Lung (tissue), 12 donors: ENCODE measurements around the gene H1-8. TPM values are rescaled to one million over a fixed set of nuclear protein-coding genes. Genes with fewer than 3 reads are reported as not detected.

Experiments used
- ATAC-seq: fragments of 200-7000 bp; cut with Tn5 transposase; one replicate; pipeline ENCODE4 v1.9.1; 2020; ENCODE audit warnings: moderate number of reproducible peaks; ENCODE audit not compliant: insufficient read depth, low FRiP score
- DNase-seq, 3 donors: peaks; one replicate each; pipeline ENCODE4 v3.0.0-alpha.2; 2013 to 2017
- H3K27ac ChIP-seq, 2 donors: one replicate each; pipeline ENCODE4 v1.5.1; 2013; ENCODE audit warnings: mild to moderate bottlenecking in 2 of 2, moderate library complexity in 2 of 2, control low read depth in 1 of 2, inconsistent platforms in 1 of 2, low read depth in 1 of 2, low read length in 1 of 2
- H3K27me3 ChIP-seq, 3 donors: one replicate each; pipeline ENCODE4 v1.5.1; 2013; ENCODE audit warnings: low read length in 2 of 3; ENCODE audit not compliant: control insufficient read depth in 3 of 3, insufficient read depth in 3 of 3
- H3K36me3 ChIP-seq, 4 donors: one replicate each; pipeline ENCODE4 v1.5.1; 2013; ENCODE audit warnings: low read length in 4 of 4, mild to moderate bottlenecking in 1 of 4, moderate library complexity in 1 of 4; ENCODE audit not compliant: control insufficient read depth in 4 of 4, insufficient read depth in 4 of 4
- H3K4me1 ChIP-seq, 5 donors: one replicate each; pipeline ENCODE4 v1.5.1; 2013; ENCODE audit warnings: low read length in 5 of 5, mild to moderate bottlenecking in 2 of 5, moderate library complexity in 1 of 5; ENCODE audit not compliant: control insufficient read depth in 5 of 5, insufficient read depth in 5 of 5
- H3K4me3 ChIP-seq: one replicate; pipeline ENCODE4 v1.5.1; 2013; ENCODE audit warnings: mild to moderate bottlenecking, control low read depth, moderate library complexity
- H3K9ac ChIP-seq, 2 donors: one replicate each; pipeline ENCODE4 v1.5.1; 2013; ENCODE audit warnings: low read length in 2 of 2, control low read depth in 1 of 2; ENCODE audit not compliant: insufficient read depth in 1 of 2
- H3K9me3 ChIP-seq, 4 donors: one replicate each; pipeline ENCODE4 v1.5.1; 2013; ENCODE audit warnings: low read length in 3 of 4, mild to moderate bottlenecking in 1 of 4, moderate library complexity in 1 of 4; ENCODE audit not compliant: control insufficient read depth in 4 of 4, insufficient read depth in 3 of 4
- CTCF ChIP-seq: IDR thresholded peaks from 2 replicates; pipeline ENCODE4 v1.5.1; 2012; ENCODE audit warnings: mild to moderate bottlenecking; ENCODE audit errors: control extremely low read depth, extremely low read depth
- WGBS, 2 donors: extraction: QIAGEN DNeasy Blood & Tissue Kit; methylation state at CpG; one replicate each; pipeline ENCODE4 v1.1.7; 2013; 5-methylcytosine and 5-hydroxymethylcytosine counted together
- polyA plus RNA-seq, 2 donors: library from polyadenylated mRNA; stranded (reverse); fragments of 200-250 nt; gene quantifications; one replicate each; pipeline ENCODE4 v1.2.1, GENCODE V29; 2013
- total RNA-seq, 2 donors: library from RNA; depleted of rRNA in 1 of 2; stranded (reverse); fragments of >200 nt in 1 of 2; gene quantifications; one replicate each; pipeline ENCODE4 v1.2.1, GENCODE V29; 2014 to 2021
- donor health status: control.
- donor health status: control.
- donor health status: Bipolar disorder and iron deficiency.
- donor health status: healthy.
- donor health status: DM: yes; HTN: yes; CAD: no.

Gene H1-8
- total and polyA plus RNA-seq, 4 donors: not detected

DNA sequence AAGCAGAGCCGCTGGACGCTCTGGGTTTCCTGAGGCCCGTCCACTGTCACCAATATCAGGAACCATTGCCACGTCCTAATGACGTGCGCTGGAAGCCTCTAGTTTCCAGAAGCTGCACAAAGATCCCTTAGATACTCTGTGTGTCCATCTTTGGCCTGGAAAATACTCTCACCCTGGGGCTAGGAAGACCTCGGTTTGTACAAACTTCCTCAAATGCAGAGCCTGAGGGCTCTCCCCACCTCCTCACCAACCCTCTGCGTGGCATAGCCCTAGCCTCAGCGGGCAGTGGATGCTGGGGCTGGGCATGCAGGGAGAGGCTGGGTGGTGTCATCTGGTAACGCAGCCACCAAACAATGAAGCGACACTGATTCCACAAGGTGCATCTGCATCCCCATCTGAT lies 11.3 kb upstream of the H1-8 start:
- peaks cover 0 to 17% (median 7%) of the 10 kb centered on the region in 5 donors for H3K4me1 ChIP-seq
- no peak overlapping the region for H3K27ac ChIP-seq
- no peak for TF ChIP-seq CTCF
- ATAC-seq: no peak
- H3K4me3 ChIP-seq: no peak overlapping the region
- 91 to 95% methylated on average over 11 of the region's 11 CpGs for WGBS, 2 donors
- no peak overlapping the region for H3K9ac ChIP-seq
- H3K36me3 ChIP-seq: no peaks in the 10 kb centered on the region
- no peaks in the 10 kb centered on the region for H3K9me3 ChIP-seq
- DNase-seq: no peak
- H3K27me3 ChIP-seq: no peaks in the 10 kb centered on the region

DNA sequence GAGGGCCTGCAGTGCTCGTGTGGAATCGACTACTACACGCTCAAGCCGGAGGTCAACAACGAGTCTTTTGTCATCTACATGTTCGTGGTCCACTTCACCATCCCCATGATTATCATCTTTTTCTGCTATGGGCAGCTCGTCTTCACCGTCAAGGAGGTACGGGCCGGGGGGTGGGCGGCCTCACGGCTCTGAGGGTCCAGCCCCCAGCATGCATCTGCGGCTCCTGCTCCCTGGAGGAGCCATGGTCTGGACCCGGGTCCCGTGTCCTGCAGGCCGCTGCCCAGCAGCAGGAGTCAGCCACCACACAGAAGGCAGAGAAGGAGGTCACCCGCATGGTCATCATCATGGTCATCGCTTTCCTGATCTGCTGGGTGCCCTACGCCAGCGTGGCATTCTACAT lies 10.7 kb upstream of the H1-8 start:
- Histone ChIP-seq H3K27me3 (no peaks in the 10 kb centered on the region), H3K9me3 (no peaks in the 10 kb centered on the region), H3K4me1 (peaks cover 0 to 17% (median 7%) of the 10 kb centered on the region in 5 donors), H3K36me3 (no peaks in the 10 kb centered on the region), H3K4me3 (no peak overlapping the region), H3K9ac (no peak overlapping the region), H3K27ac (no peak overlapping the region)
- ATAC-seq (no peak), DNase-seq (no peak)
- 97% methylated on average over 20 of the region's 20 CpGs for WGBS, 2 donors
- TF ChIP-seq CTCF: no peak

- ATAC-seq (no peak), DNase-seq (no peak)
- no peaks in the 10 kb centered on the region for H3K36me3 ChIP-seq
- WGBS, 2 donors: 97 to 98% methylated on average over 16 of the region's 16 CpGs
- H3K4me1 ChIP-seq: peaks cover 0 to 17% (median 7%) of the 10 kb centered on the region in 5 donors
- no peak overlapping the region for H3K9ac ChIP-seq
- no peaks in the 10 kb centered on the region for H3K27me3 ChIP-seq
- no peaks in the 10 kb centered on the region for H3K9me3 ChIP-seq
- no peak overlapping the region for H3K27ac ChIP-seq
- TF ChIP-seq CTCF: no peak
- H3K4me3 ChIP-seq: no peak overlapping the region
These were observed 9.6 kb upstream of the H1-8 start for GRCh38 chr3:129533406-129533805.

DNA sequence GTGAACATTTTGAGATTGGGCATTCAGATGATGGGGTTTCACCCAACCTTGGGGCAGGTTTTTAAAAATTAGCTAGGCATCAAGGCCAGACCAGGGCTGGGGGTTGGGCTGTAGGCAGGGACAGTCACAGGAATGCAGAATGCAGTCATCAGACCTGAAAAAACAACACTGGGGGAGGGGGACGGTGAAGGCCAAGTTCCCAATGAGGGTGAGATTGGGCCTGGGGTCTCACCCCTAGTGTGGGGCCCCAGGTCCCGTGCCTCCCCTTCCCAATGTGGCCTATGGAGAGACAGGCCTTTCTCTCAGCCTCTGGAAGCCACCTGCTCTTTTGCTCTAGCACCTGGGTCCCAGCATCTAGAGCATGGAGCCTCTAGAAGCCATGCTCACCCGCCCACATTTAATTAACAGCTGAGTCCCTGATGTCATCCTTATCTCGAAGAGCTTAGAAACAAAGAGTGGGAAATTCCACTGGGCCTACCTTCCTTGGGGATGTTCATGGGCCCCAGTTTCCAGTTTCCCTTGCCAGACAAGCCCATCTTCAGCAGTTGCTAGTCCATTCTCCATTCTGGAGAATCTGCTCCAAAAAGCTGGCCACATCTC lies 8.4 kb upstream of the H1-8 start:
- no peak for DNase-seq
- no peaks in the 10 kb centered on the region for H3K27me3 ChIP-seq
- WGBS, 2 donors: 89 to 91% methylated on average over 4 of the region's 4 CpGs

More for the DNA sequence above, 8.4 kb upstream of the H1-8 start:
- Histone ChIP-seq H3K4me1 (peaks cover 0 to 14% (median 7%) of the 10 kb centered on the region in 5 donors), H3K27ac (no peak overlapping the region), H3K9ac (no peak overlapping the region), H3K36me3 (no peaks in the 10 kb centered on the region), H3K4me3 (no peak overlapping the region), H3K9me3 (no peaks in the 10 kb centered on the region)
- ATAC-seq: no peak
- no peak for TF ChIP-seq CTCF
